Mucosa of stomach (tissue), 1 donor: ENCODE measurements around the gene ANP32E.

Source experiments
- H3K27me3 ChIP-seq: one replicate; pipeline ENCODE4 v1.7.0; 2013; ENCODE audit warnings: mild to moderate bottlenecking, low read length; ENCODE audit not compliant: control insufficient read depth, insufficient read depth
- H3K36me3 ChIP-seq: one replicate; pipeline ENCODE4 v1.7.0; 2013; ENCODE audit warnings: low read length; ENCODE audit not compliant: control insufficient read depth, insufficient read depth
- H3K4me1 ChIP-seq: one replicate; pipeline ENCODE4 v1.7.0; 2013; ENCODE audit warnings: mild to moderate bottlenecking, low read length; ENCODE audit not compliant: control insufficient read depth, insufficient read depth
- H3K4me3 ChIP-seq: one replicate; pipeline ENCODE4 v1.7.0; 2013; ENCODE audit warnings: low read length
- H3K9ac ChIP-seq: one replicate; pipeline ENCODE4 v1.7.0; 2013; ENCODE audit warnings: mild to moderate bottlenecking, low read length, moderate library complexity
- H3K9me3 ChIP-seq: one replicate; pipeline ENCODE4 v1.7.0; 2013; ENCODE audit warnings: mild to moderate bottlenecking, low read length, moderate library complexity; ENCODE audit not compliant: control insufficient read depth
- donor health status: Pancreatic carcinoma.

Gene ANP32E

GRCh38 chr1:150173141-150173585 lies 62.7 kb downstream of the ANP32E start:
- no peaks in the 10 kb centered on the region for H3K27me3 ChIP-seq
- H3K36me3 ChIP-seq, result no peaks in the 10 kb centered on the region
- peaks cover 8% of the 10 kb centered on the region for H3K4me1 ChIP-seq
- no peaks in the 10 kb centered on the region for H3K9me3 ChIP-seq
- H3K9ac ChIP-seq, result no peak overlapping the region
- H3K4me3 ChIP-seq, result no peak overlapping the region

- Histone ChIP-seq H3K9ac (no peak overlapping the region), H3K27me3 (no peaks in the 10 kb centered on the region), H3K9me3 (no peaks in the 10 kb centered on the region), H3K4me1 (peaks cover 5% of the 10 kb centered on the region), H3K4me3 (no peak overlapping the region), H3K36me3 (no peaks in the 10 kb centered on the region)
Measured at GRCh38 chr1:150171801-150172200, 64.1 kb downstream of the ANP32E start.

GRCh38 chr1:150168960-150169601 lies 66.8 kb downstream of the ANP32E start:
- Histone ChIP-seq H3K27me3 (no peaks in the 10 kb centered on the region), H3K4me1 (peaks cover 22% of the 10 kb centered on the region), H3K36me3 (no peaks in the 10 kb centered on the region), H3K4me3 (no peak overlapping the region), H3K9ac (no peak overlapping the region), H3K9me3 (no peaks in the 10 kb centered on the region)
